ENCODE data around the gene CAMTA1.

CAMTA1 gene

GRCh38 chr1:7221826-7222694 is 436.8 kb downstream of the CAMTA1 start:
- no peak for DNase-seq

- DNase-seq: no peak
These were observed 437.4 kb downstream of the CAMTA1 start for GRCh38 chr1:7222695-7223015.

GRCh38 chr1:7223334-7224080 is 438.3 kb downstream of the CAMTA1 start:
- no peak for DNase-seq

GRCh38 chr1:7224081-7224534 is 438.9 kb downstream of the CAMTA1 start:
- DNase-seq: no peak

- DNase-seq: no peak
These were observed 439.4 kb downstream of the CAMTA1 start for GRCh38 chr1:7224644-7225043.

GRCh38 chr1:7225711-7226505 is 440.7 kb downstream of the CAMTA1 start:
- no peak for DNase-seq

- DNase-seq: no peak
These were observed 442.4 kb downstream of the CAMTA1 start for GRCh38 chr1:7227654-7228053.

GRCh38 chr1:7228252-7228961 is 443.2 kb downstream of the CAMTA1 start:
- DNase-seq: no peak

- DNase-seq: no peak
These were observed 443.9 kb downstream of the CAMTA1 start for GRCh38 chr1:7229186-7229585.

GRCh38 chr1:7229696-7230631 is 444.7 kb downstream of the CAMTA1 start:
- DNase-seq: no peak

GRCh38 chr1:7232441-7233236 is 447.4 kb downstream of the CAMTA1 start:
- no peak for DNase-seq

- DNase-seq: no peak
These were observed 447.9 kb downstream of the CAMTA1 start for GRCh38 chr1:7233237-7233540.

GRCh38 chr1:7233646-7234470 is 448.6 kb downstream of the CAMTA1 start:
- no peak for DNase-seq

- no peak for DNase-seq
These were observed 449.2 kb downstream of the CAMTA1 start for GRCh38 chr1:7234471-7234755.

GRCh38 chr1:7235871-7236517 is 450.7 kb downstream of the CAMTA1 start:
- DNase-seq: no peak

- no peak for DNase-seq
These were observed 451.7 kb downstream of the CAMTA1 start for GRCh38 chr1:7236844-7237515.

- no peak for DNase-seq
These were observed 461.9 kb downstream of the CAMTA1 start for GRCh38 chr1:7247158-7247557.

- DNase-seq: no peak
These were observed 462.7 kb downstream of the CAMTA1 start for GRCh38 chr1:7247791-7248548.
